Hematopoietic multipotent progenitor cell treated with erythropoietin and hydrocortisone succinate and interleukin-3 and kit ligand, for 17 days (in vitro differentiated cells): ENCODE measurements around the gene STK24.

Experiments used
- DNase-seq: peaks from one replicate; pipeline ENCODE4 v3.0.0-alpha.2; 2015; ENCODE audit warnings: low spot score

Gene STK24

GRCh38 chr13:98556968-98557631 is 19.8 kb downstream of the STK24 start:
- peak; percentile 72 for DNase-seq

DNA sequence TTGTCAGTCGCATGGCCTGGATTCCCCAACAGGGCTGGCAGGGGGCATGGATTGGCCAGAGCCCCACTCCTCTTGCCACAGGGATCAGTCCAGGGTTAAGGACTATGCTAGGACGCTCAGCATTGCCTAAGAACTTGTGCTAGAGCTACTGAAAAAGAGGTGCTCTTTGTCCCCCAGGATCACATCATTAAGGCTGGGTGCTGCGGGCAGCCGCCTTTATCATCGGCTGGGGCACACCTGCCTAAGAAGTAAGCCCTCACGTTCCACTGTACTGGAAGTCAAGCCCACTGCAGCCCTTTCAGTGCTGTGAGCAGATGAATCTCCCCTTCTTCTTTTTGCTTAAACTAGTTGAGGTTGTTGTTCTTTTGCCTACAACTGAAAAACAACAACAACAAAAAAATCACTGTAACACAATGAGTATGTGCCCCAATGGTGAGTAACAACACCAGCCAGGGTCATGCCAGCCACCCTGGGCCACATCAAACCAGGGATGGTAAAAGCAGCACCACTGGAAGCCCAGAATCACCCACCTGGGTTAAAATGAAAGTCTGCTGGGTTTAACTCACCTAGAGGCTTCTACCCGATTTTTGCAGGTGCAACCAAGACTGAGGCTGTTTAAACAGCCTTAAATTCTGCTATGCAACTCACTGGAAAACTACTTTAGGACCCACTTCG is 20.6 kb downstream of the STK24 start:
- no peak for DNase-seq

GRCh38 chr13:98549728-98550317 is 27.1 kb downstream of the STK24 start:
- no peak for DNase-seq

GRCh38 chr13:98549006-98549727 is 27.7 kb downstream of the STK24 start:
- DNase-seq: no peak

- DNase-seq: no peak
Measured at GRCh38 chr13:98548230-98548629, 28.7 kb downstream of the STK24 start.

GRCh38 chr13:98547455-98547854 is 29.5 kb downstream of the STK24 start:
- no peak for DNase-seq

DNA sequence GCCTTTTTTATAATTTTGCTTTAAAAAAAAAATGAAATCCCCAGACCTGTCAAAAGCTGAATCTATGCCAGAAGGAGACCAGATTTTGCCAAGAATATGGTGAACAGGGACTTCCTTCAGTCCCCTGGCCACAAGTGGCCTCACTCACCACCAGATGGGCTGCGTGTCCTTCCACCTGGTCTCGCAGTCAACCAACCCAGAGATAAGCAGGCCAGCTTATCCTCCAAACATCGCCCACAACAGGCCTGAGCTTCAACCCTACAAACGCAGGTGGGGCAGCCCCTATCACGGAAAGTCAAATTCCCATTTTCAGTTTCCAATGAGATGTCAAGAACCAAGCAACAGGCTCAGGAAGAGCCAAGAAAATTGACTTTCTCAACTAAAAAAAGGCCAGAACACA is 30.5 kb downstream of the STK24 start:
- DNase-seq: no peak

DNA sequence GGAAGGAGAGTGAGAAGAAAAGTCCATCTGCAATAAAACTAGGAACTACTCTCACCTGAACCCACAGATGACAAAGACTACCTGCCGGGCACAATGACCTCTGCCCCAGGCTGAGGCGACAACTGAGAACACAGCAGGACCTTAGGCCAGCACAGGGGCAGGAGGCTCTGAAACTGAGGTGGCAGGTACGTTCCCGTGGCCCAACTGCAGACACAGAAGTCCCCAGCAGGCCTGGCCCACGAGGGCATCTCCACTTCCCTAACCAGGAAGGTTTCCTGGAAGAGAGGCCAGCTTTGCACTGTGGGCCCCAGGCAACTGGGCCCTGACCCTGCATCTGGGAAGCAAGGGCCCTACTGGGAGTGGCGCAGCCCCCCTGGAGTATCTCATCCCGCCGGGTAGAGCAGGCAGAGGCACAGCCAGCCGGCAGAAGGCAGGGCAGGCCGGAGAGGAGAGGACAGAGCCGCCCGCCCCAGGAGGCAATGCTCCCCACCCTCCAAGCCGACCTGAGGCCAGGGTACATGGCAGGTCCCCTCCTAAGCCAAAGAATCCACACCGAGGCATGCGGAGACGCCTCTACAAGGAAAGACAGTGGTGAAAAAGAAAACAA is 32.7 kb downstream of the STK24 start:
- DNase-seq: no peak

DNA sequence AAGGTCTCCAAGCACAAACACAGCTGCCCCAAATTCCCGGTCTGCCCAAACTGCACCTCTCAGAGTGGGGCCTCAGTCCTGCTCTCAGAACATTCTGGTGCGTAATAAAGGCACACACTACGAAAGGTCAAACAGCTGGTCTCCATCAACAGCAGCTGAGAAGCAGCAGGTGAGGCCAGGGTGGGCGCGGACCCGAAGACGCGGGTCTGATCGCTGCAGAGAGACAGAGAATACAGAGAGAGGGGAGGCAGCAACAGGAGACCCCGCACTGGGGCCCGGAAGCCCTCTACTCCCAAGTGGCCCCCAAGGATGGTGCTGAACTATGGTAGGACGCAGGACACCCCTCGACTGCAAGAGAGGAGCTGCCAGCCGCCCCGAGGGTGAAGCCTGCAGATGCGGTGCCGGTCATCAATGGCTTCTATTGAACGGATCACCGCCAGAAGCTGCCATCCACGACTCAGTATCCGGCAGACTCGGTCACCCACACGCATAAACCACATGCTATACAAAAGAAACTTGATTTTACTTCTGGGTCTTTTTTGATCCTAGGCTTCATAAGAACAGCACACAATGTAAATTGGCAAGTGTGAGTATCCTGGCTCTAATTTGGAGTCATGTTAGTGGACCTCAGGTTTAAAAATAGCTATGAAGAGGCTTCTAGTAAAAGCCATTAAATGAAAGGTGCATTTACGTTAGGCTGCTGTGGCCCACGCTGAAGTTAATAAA is 33.4 kb downstream of the STK24 start:
- no peak for DNase-seq

DNA sequence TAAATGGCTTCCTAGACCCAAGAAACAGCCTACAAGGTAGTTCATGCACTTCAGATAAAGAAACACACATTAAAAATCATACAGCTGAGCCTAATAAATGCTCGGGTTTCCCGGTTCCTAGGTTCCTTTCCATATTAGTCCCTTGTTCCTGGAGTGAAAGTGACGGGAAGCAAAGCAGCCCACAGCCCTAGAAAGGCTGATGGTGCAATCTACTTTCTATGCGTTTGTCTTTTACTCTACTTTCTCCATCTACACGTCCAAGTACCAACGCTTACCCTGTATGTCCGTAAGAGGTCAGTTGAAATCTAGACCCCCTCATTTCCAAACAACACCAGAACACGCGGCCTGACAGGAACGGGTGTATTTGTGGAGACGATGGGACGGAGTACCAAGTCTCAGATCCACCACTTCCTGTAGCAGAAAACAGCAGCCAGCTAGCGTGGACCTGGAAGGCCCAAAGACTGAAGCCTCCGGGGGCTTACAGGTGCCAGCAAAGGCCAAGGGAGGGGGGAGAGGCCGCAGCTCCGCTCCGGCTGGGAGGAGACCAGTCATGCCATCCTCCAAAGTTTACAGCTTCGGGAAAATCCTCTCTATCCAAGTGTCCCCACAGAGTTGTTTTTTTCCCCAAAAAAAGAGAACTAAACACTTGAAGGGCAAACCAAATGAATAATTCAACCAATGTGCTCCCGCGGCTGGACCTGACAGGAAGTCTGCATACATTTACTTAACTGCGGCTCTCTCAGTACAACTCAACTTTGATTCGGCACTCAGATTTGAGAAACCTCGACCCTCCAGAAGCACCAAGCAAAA is 34.1 kb downstream of the STK24 start:
- DNase-seq: no peak

DNA sequence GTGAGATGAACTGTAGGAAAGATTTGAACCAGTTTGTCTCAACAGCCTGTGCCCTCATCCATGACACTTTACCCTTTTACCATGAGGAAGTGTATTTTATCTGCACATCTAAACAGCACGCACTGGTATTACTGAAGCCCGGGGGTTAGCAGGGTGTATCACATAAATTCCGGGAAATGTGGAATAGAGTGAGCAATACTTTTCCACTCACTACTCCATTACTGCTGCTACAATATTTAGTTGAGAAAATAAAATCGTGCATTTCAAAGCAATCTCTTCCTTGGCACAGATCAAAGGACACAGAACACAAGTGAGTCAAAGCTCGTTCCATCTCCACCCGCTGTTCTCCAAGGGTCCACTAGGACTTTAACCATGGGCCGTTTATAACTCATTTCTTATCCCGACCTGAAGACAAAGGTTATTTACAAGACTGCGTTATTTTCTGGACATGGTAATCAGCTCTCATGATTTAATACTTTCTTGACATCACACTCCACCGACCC is 35.2 kb downstream of the STK24 start:
- no peak for DNase-seq

DNA sequence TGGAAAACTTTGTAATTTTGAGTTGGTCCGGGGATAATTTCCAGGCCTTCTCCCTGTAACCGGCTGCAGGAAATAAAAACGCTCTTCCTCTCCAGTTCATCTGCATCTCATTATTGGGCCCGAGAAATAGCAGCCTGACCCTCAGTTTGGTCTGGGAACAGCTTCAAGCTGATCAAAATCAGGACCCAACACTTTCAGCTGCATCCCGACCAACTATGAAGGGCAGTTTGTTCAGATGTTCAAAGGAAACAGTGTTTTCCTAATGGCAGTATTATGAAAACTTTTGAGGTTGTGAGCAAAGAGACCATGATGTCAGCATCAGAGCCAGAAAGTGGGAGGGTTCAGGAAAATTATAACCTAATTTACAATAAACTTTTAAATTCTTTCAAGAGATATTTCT is 35.7 kb downstream of the STK24 start:
- DNase-seq: no peak

DNA sequence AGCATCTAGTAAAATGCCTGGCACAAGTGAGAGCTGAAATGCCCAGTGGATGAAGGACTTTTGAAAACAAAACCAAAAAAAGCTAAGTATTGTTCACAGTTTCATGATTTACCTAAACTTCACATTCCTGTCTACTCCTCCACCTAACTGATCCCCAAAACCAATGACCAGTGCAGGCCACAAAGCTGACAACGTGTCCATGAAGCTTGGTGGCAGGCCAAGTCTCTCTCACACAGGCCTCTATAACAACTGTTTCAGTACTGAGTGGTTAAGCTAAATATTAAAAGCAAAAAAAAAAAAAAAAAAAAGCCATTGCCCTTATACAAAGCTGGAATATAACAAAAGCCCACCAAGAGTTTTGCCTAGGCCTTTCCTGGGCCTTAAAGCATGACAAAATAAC is 36.4 kb downstream of the STK24 start:
- DNase-seq: no peak

DNA sequence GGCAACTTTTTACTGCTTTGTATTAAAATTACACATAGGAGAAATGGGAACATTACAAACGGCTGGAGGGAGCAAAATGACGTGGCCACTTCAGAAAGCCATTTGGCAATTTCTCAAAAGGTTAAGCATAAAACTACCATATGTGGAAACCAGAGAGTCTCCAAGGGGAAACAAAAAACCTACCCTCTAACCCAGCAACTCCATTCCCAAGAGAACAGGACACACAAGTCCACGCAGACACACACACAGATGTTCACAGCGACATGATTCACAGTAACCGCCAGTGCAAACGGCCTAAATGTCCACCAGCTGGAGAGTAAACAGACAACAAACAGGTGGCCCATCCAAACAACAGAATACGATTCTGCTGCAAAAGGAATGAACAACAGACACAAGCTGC is 37.2 kb downstream of the STK24 start:
- DNase-seq: no peak

- DNase-seq: no peak
Measured at GRCh38 chr13:98538876-98539275, 38.0 kb downstream of the STK24 start.

- no peak for DNase-seq
Measured at GRCh38 chr13:98537740-98538139, 39.2 kb downstream of the STK24 start.

GRCh38 chr13:98537306-98537705 is 39.6 kb downstream of the STK24 start:
- DNase-seq: no peak

DNA sequence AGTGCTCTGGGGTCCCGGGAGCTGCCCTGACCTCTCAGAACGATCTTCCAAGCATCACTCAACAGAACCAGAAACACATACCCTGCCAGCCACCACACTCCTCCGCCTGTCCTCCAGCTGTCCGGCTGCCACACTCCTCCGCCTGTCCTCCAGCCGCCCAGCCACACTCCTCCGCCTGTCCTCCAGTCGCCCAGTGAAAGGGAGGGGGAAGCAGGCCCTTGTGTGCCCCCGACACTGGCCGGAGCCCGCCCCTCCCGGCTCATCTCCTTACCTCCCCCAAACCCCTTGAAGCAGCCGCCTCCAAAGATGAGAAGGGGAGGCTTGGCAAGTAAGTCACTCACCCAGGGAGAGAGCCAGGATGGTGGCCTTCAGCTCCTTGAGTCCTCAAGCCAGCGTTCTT is 40.2 kb downstream of the STK24 start:
- DNase-seq: no peak

GRCh38 chr13:98535501-98536354 is 41.2 kb downstream of the STK24 start:
- no peak for DNase-seq

- DNase-seq: no peak
Measured at GRCh38 chr13:98534821-98535220, 42.1 kb downstream of the STK24 start.
